ENCODE results near the gene KCNH8. TPM values are rescaled to one million over a fixed set of nuclear protein-coding genes. Genes with fewer than 3 reads are reported as not detected.

The KCNH8 gene
- total RNA-seq, 4 donors from 2014 or later, result 0.29 to 1.0 (median 0.42) TPM

DNA sequence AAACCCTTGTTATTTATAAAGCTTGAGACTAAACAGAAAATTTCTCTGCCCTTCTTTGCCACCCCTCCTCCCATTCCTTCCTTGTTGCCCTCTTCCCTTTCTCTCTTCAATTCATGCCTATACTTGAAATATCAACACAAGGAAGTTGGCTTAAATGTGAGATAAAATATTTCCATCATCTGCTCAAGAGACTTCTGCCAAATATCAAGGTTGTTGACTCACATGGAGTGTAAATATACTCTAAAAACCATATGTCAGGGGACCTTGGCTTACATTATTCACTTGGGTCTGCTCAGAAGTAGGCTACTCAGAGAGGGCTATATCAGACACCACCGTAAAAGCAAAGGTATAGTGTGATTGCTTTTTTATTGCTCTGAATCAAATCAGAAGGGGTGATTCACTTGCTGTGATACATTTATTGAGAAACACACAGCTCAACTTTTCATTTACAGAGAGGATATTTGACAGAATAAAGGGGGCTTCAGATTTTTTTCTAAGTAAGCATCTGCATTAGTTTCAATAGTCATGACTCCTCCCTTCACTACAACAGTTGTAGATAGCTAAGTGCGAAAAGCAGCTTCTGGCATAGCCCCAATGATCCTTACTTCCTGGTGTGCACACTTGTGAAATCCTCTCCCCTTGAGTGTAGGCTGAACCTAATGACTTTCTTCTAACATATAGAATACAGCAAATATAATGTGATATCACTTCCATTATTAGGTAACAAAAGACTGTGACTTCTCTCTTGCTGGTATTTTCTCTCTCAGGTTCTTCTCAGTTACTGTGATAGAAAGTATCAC is 399.6 kb downstream of the KCNH8 start:
- no peak overlapping the region for H3K27ac ChIP-seq
- no peaks in the 10 kb centered on the region for H3K27me3 ChIP-seq
- no peak for TF ChIP-seq POLR2A (IDR thresholded peaks at IDR 0.05)
- TF ChIP-seq, protein P1, sequence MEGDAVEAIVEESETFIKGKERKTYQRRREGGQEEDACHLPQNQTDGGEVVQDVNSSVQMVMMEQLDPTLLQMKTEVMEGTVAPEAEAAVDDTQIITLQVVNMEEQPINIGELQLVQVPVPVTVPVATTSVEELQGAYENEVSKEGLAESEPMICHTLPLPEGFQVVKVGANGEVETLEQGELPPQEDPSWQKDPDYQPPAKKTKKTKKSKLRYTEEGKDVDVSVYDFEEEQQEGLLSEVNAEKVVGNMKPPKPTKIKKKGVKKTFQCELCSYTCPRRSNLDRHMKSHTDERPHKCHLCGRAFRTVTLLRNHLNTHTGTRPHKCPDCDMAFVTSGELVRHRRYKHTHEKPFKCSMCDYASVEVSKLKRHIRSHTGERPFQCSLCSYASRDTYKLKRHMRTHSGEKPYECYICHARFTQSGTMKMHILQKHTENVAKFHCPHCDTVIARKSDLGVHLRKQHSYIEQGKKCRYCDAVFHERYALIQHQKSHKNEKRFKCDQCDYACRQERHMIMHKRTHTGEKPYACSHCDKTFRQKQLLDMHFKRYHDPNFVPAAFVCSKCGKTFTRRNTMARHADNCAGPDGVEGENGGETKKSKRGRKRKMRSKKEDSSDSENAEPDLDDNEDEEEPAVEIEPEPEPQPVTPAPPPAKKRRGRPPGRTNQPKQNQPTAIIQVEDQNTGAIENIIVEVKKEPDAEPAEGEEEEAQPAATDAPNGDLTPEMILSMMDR (IDR thresholded peaks at IDR 0.05), result no peak
- no peaks in the 10 kb centered on the region for H3K4me1 ChIP-seq
- DNase-seq, result no peak
- intact Hi-C loops (cut with DNase I), result no loop called here
- 74 to 78% methylated on average over 2 of the region's 2 CpGs for WGBS, 2 donors
- no peaks in the 10 kb centered on the region for H3K9me3 ChIP-seq
- no peak overlapping the region for H3K4me3 ChIP-seq (replicated peaks in 1 of 3)
- H3K36me3 ChIP-seq, result no peaks in the 10 kb centered on the region

DNA sequence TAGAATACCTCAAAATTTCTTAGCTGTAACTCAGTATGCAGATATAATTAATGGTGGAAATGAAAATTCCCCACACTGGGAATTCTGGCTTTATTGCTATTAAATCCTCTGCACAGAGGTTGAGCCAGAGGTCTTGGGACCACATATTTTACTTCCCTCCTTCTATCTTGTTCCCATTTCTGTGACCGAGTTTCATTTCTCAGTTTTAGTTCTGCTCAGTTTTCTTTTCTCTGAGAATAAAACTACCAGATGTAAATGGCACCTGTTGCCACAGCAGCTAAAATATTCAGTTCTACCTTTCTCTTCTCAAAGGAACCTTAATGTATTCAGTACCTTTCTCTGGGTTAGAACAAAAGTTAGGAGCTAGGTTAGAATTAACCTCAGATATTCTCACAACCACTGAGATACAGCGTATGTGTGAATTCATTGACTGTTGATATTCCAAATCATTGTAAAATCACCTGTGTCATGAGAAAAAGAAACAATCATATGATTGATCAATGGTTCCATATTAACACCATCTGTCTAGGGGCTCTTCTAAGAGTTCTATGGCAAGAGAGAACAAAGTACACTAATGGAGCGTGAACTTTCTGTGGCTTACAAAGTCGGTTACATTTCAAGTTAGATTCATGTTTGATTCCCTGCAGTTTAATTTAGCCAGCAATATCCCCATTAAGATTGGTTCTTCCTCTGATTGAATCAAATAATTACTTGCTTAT is 411.6 kb downstream of the KCNH8 start:
- Histone ChIP-seq H3K9me3 (no peaks in the 10 kb centered on the region), H3K27me3 (no peaks in the 10 kb centered on the region), H3K4me1 (no peaks in the 10 kb centered on the region), H3K27ac (no peak overlapping the region), H3K4me3 (replicated peaks in 1 of 3) (no peak overlapping the region), H3K36me3 (no peaks in the 10 kb centered on the region)
- 79 to 85% methylated on average over 4 of the region's 4 CpGs for WGBS, 2 donors
- DNase-seq, result no peak
- intact Hi-C loops (cut with DNase I), result no loop called here
- TF ChIP-seq, protein P1 (IDR thresholded peaks at IDR 0.05), result no peak
- TF ChIP-seq POLR2A (IDR thresholded peaks at IDR 0.05), result no peak

DNA sequence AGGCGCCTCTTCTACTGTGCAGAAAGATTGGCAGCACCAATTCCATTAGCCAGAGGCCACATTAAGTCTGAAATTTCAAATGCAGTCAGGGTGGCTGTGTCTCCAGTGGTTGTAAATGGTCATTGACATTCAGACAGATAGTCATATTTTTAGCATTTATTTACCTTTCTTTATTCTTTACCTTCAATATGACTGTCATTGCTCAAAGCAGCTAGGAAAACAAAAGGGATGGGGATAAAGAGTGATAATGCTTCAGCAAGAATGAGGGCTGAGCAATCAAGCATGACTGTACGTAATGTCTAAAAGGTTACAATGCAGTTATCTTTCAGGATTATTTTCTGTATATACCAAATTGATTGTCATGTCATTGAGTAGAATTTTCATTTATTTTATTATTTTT is 425.3 kb downstream of the KCNH8 start:
- 73 to 84% methylated on average over 2 of the region's 2 CpGs for WGBS, 2 donors
- H3K27ac ChIP-seq, result no peak overlapping the region
- TF ChIP-seq, protein P1 (IDR thresholded peaks at IDR 0.05), result no peak
- TF ChIP-seq POLR2A (IDR thresholded peaks at IDR 0.05), result no peak
- intact Hi-C loops (cut with DNase I), result no loop called here
- no peaks in the 10 kb centered on the region for H3K36me3 ChIP-seq
- no peak overlapping the region for H3K4me3 ChIP-seq (replicated peaks in 1 of 3)
- H3K27me3 ChIP-seq, result no peaks in the 10 kb centered on the region
- H3K4me1 ChIP-seq, result no peaks in the 10 kb centered on the region
- DNase-seq, result no peak
- no peaks in the 10 kb centered on the region for H3K9me3 ChIP-seq

DNA sequence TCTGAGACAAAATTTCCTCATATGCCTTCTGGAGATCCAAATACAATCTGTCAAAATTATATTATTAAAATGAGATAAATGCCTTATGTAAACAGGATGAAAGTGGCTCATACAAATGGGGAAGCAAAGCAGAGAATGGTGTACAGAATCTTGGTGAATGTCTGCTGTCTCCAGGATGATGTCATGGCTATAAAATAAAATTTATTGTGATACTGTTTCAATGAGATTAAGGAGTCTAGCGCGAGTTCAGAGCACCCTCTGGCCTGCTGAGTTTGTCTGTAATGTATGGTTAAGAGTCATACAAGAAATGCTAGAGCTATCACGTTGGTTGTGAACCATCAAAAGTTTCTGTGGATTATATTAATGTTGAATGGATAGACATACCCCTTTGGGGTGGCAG is 426.0 kb downstream of the KCNH8 start:
- H3K4me1 ChIP-seq, result no peaks in the 10 kb centered on the region
- no peak overlapping the region for H3K4me3 ChIP-seq (replicated peaks in 1 of 3)
- WGBS, 2 donors, result 78 to 82% methylated on average over 3 of the region's 3 CpGs
- no peak overlapping the region for H3K27ac ChIP-seq
- H3K27me3 ChIP-seq, result no peaks in the 10 kb centered on the region
- DNase-seq, result no peak
- H3K36me3 ChIP-seq, result no peaks in the 10 kb centered on the region
- TF ChIP-seq POLR2A (IDR thresholded peaks at IDR 0.05), result no peak
- TF ChIP-seq, protein P1 (IDR thresholded peaks at IDR 0.05), result no peak
- H3K9me3 ChIP-seq, result no peaks in the 10 kb centered on the region
- intact Hi-C loops (cut with DNase I), result no loop called here

DNA sequence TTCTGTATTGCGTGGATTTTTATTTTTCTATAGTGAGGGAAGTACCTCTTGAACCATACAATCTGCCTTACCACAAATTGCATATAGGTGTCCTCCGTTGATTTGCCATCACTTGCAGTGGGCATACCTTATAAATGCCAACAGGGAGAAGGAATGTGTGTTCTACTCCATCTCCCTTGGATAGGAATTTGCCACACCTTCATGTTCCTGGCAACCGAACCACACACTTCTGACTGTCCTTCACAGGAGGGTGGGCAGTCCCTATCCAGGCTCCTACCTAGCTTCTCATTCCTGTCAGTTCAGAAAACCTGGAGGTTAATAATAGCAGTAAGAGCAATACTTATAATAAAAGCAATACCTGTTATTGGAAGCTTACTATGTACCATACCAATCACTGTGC is 428.0 kb downstream of the KCNH8 start:
- Histone ChIP-seq H3K9me3 (no peaks in the 10 kb centered on the region), H3K36me3 (no peaks in the 10 kb centered on the region), H3K4me1 (no peaks in the 10 kb centered on the region), H3K4me3 (replicated peaks in 1 of 3) (no peak overlapping the region), H3K27ac (no peak overlapping the region), H3K27me3 (no peaks in the 10 kb centered on the region)
- DNase-seq, result no peak
- 82 to 91% methylated on average over 3 of the region's 3 CpGs for WGBS, 2 donors
- TF ChIP-seq POLR2A (IDR thresholded peaks at IDR 0.05), result no peak
- TF ChIP-seq, protein P1 (IDR thresholded peaks at IDR 0.05), result no peak
- intact Hi-C loops (cut with DNase I), result no loop called here
